WERI-Rb-1 (cell line): ENCODE data around the gene TRIM21.

Experiments used
- DNase-seq: peaks from one replicate; pipeline ENCODE4 v3.0.0-alpha.2; 2020
- H3K27ac ChIP-seq: fragments of 250-450 bp; sonication (Bioruptor Pico); 2 replicates; pipeline ENCODE4 v1.5.1; 2020; ENCODE audit warnings: mild to moderate bottlenecking, moderate library complexity
- H3K27me3 ChIP-seq: fragments of 250-450 bp; sonication (Bioruptor Pico); 2 replicates; pipeline ENCODE4 v1.5.1; 2021; ENCODE audit warnings: mild to moderate bottlenecking, low read depth, moderate library complexity; ENCODE audit not compliant: insufficient read depth, severe bottlenecking
- H3K36me3 ChIP-seq: fragments of 250-450 bp; sonication (Bioruptor Pico); 2 replicates; pipeline ENCODE4 v1.5.1; 2020; ENCODE audit warnings: mild to moderate bottlenecking, moderate library complexity
- H3K4me3 ChIP-seq: 2 replicates; pipeline ENCODE4 v1.5.1; 2011; ENCODE audit warnings: low read depth, mild to moderate bottlenecking, control low read depth, low read length
- H3K9me3 ChIP-seq: fragments of 250-450 bp; sonication (Bioruptor Pico); 2 replicates; pipeline ENCODE4 v1.5.1; 2021; ENCODE audit warnings: mild to moderate bottlenecking, moderate library complexity; ENCODE audit not compliant: severe bottlenecking
- TF ChIP-seq, protein P1 (sequence below): IDR thresholded peaks from 2 replicates; pipeline ENCODE4 v1.5.1; 2011; ENCODE audit warnings: low read depth, mild to moderate bottlenecking, control low read depth, inconsistent platforms, low read length

Gene TRIM21

DNA sequence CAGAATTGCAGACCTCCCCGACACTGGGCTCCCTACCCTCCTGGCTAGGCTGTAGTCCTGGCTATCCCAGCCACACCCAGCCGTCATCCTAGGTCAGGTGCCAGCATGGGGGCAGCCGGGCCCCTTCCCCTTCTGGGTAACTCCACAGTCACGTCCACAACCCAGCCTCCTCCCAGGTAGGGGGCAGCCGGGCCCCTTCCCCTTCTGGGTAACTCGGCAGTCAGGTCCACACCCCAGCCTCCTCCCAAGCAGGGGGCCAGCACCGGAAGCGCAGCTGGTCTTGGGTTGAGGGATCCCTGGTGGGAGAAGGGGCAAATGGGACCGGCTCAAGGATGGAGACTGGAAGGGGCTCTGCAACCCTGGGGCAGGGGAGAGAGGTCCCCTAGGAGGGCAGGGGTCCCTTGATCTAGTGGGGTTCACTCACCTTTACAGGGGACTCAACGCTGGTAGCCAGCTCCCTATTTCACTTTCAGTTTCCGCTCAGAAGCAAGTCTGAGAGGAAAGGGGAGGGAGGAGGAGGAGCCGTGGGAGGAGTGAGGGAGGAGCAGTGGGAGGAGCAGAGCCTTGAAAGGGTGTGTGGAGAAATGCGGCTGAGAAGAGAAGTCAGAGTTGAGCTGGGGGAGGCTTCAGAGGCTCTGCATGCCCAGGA is at the start of gene TRIM21:
Gene TRIM21, minus strand, starts transcription at position 494 of the 649 bp plus-strand sequence. CDS start 3,293 bp downstream, outside the sequence.
- H3K36me3 ChIP-seq, result no peaks in the 10 kb centered on the region
- DNase-seq, result peak; percentile 13
- no peak within 1 kb of the TSS for H3K4me3 ChIP-seq
- H3K9me3 ChIP-seq, result no peaks in the 10 kb centered on the region
- peaks cover 44% of the 10 kb centered on the region for H3K27me3 ChIP-seq
- TF ChIP-seq, protein P1, sequence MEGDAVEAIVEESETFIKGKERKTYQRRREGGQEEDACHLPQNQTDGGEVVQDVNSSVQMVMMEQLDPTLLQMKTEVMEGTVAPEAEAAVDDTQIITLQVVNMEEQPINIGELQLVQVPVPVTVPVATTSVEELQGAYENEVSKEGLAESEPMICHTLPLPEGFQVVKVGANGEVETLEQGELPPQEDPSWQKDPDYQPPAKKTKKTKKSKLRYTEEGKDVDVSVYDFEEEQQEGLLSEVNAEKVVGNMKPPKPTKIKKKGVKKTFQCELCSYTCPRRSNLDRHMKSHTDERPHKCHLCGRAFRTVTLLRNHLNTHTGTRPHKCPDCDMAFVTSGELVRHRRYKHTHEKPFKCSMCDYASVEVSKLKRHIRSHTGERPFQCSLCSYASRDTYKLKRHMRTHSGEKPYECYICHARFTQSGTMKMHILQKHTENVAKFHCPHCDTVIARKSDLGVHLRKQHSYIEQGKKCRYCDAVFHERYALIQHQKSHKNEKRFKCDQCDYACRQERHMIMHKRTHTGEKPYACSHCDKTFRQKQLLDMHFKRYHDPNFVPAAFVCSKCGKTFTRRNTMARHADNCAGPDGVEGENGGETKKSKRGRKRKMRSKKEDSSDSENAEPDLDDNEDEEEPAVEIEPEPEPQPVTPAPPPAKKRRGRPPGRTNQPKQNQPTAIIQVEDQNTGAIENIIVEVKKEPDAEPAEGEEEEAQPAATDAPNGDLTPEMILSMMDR, result no peak
- no peak within 1 kb of the TSS for H3K27ac ChIP-seq

DNA sequence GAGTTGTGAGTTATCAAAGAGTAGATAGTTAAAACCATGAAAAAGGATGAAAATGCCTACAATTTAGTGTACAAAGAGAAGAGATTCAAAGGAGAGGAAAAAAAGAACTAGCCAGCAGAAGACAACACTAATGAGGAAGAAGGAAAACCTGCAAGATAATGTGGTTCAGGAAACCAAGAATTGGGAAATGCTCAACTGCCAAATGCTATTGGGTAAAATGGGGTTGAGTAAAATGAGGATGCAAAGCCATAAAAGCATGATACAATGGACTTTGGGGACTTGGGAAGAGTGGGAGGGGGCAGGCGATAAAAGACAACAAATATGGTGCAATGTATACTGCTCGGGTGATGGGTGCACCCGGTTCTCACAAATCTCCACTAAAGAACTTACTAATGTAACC is 48.0 kb upstream of the TRIM21 start:
- Histone ChIP-seq H3K27ac (no peak overlapping the region), H3K4me3 (no peak overlapping the region), H3K27me3 (peaks cover 47% of the 10 kb centered on the region), H3K9me3 (peaks cover 2% of the 10 kb centered on the region), H3K36me3 (no peaks in the 10 kb centered on the region)
- DNase-seq, result no peak
- TF ChIP-seq, protein P1, result no peak

DNA sequence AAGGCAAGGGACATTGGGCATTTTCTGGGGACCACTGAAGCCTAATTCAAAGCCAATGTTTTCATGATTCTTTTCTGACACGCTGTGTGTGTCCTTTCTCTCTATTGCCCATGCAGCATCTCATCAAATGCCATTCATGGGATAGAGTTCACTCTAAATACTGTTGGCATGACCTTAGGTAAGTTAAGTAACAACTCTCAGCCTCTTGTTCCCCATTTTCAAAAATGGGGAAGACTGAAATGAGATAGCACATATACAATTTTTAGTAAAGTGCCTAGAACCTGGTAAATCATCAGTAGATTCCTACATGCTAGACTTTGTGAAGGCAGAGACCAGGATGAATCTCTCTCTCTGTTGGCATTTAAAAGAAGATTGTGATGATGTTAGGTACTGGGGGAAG is 42.9 kb upstream of the TRIM21 start:
- Histone ChIP-seq H3K27ac (no peak overlapping the region), H3K36me3 (no peaks in the 10 kb centered on the region), H3K9me3 (peaks cover 2% of the 10 kb centered on the region), H3K4me3 (no peak overlapping the region), H3K27me3 (peaks cover 19% of the 10 kb centered on the region)
- TF ChIP-seq, protein P1, result no peak
- no peak for DNase-seq

DNA sequence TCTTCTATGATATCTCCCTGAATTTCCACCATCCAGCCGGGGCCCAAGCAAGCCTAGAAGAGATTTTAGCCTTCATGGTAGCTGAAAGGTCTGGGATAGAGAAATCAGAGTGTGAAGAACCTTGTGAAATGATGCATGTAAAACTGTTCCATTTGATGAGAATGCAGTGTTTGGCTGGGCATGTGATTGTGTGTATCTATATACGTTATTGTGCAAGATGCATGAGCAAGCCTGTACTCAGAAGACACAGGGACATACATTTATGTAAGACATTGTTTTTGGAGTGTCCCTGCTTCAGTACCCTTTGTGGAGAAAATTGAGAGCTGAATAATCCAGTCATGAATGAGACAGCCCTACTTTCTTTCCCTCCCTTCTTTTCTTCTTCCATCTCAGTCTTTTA is 40.4 kb upstream of the TRIM21 start:
- Histone ChIP-seq H3K9me3 (no peaks in the 10 kb centered on the region), H3K4me3 (no peak overlapping the region), H3K36me3 (no peaks in the 10 kb centered on the region), H3K27ac (no peak overlapping the region), H3K27me3 (peaks cover 38% of the 10 kb centered on the region)
- DNase-seq, result no peak
- TF ChIP-seq, protein P1, result no peak

DNA sequence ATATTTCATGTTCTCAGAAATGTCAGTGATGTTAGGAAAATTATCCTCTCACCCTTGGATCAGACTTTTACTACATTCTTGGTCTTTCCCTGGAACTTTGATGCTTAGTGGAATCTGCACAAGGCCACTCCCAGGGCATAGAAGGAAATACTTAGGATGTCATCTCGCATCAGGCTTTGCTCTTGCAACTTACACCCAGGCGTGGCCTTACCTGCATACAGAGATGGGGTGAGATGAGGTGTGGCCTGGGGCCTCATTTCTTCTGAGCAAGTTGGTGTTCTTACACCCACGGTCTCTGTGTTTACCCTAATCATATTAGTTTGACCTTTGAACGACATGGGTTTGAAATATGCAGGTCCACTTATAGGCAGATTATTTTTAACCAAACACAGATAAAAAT is 36.5 kb upstream of the TRIM21 start:
- Histone ChIP-seq H3K9me3 (no peaks in the 10 kb centered on the region), H3K36me3 (no peaks in the 10 kb centered on the region), H3K4me3 (no peak overlapping the region), H3K27me3 (peaks cover 39% of the 10 kb centered on the region), H3K27ac (no peak overlapping the region)
- DNase-seq, result no peak
- TF ChIP-seq, protein P1, result no peak

DNA sequence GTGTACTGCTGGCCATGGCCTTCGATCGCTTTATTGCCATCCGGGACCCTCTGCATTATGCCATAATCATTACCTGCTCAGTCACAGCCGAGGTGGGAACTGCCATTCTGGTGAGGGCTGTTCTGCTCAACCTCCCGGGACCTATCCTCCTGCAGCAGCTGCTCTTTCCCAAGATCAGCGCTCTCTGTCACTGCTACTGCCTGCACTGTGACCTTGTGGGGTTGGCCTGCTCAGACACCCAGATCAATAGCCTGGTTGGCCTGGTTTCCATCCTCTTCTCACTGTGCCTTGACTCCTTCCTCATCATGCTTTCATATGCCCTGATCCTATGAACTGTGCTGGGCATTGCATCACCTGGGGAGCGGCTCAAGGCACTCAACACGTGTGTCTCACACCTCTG is 24.9 kb upstream of the TRIM21 start:
- H3K36me3 ChIP-seq, result no peaks in the 10 kb centered on the region
- no peak overlapping the region for H3K4me3 ChIP-seq
- peaks cover 52% of the 10 kb centered on the region for H3K27me3 ChIP-seq
- no peak for DNase-seq
- H3K27ac ChIP-seq, result no peak overlapping the region
- TF ChIP-seq, protein P1, result no peak
- H3K9me3 ChIP-seq, result no peaks in the 10 kb centered on the region
